HG02885 (cell line): ENCODE results near the gene PIM2.

Source experiments
- ATAC-seq: cut with Tn5 transposase; IDR thresholded peaks from one replicate; pipeline ENCODE4 v1.9.1; 2021; ENCODE audit warnings: mild to moderate bottlenecking; ENCODE audit not compliant: unreplicated experiment, poor library complexity

Gene PIM2

DNA sequence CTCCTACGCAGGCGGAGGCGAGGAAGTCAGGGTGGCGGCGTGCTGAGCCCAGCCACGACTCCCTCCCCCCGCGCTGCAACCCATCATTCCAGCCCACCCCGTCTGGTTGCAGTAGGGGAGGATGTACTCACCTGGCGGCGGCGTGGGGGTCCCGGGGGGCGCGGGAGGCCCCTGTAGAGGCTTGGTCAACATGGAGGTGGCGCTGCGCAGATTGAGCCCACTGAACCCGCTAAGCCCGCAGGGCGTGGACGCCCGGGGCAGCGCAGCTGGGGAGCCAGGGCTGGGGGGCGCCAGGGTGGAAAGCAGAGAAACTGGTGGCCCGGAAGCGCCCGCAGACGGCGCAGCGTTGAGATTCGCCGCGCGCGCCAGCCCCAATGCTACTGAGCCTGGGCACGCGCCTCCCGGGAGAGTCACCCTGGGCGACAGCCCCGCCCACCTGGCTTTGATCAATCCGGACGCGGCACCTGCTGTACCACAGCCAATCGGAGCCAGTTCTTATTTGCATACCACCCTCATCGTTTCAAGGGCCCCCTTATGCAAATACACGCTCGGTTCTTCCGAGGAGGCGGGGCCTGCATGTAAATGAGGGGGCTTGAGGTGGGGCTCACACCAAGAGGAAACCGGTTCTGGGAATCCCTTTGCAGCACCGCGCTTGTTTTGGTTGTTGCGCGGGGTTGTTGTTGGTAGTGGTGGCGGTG is at the start of gene PIM2:
PIM2 (minus strand) TSS at position 382 of the 698 bp plus-strand sequence; CDS start at position 192, 190 bp downstream.
- peak; percentile 70 for ATAC-seq

DNA sequence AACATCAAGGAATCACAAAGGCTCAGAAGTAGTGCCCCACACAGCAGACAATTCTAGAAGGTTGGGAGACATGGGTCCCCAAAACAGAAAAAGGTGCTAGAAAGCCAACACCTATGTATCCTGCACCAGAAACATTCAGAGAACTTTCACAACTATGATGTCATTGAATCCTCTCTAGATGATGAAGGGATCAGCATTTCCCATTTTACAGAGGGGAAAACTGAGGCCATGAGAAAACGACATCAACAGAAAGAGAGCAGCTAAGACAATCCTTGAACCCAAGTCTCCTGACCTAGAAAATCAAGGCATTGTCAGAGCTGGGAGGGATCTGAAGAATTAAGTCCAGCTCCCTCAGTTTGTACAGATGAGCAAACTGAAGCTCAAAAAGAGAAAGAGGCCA is 49.6 kb upstream of the PIM2 start:
- ATAC-seq, result no peak

DNA sequence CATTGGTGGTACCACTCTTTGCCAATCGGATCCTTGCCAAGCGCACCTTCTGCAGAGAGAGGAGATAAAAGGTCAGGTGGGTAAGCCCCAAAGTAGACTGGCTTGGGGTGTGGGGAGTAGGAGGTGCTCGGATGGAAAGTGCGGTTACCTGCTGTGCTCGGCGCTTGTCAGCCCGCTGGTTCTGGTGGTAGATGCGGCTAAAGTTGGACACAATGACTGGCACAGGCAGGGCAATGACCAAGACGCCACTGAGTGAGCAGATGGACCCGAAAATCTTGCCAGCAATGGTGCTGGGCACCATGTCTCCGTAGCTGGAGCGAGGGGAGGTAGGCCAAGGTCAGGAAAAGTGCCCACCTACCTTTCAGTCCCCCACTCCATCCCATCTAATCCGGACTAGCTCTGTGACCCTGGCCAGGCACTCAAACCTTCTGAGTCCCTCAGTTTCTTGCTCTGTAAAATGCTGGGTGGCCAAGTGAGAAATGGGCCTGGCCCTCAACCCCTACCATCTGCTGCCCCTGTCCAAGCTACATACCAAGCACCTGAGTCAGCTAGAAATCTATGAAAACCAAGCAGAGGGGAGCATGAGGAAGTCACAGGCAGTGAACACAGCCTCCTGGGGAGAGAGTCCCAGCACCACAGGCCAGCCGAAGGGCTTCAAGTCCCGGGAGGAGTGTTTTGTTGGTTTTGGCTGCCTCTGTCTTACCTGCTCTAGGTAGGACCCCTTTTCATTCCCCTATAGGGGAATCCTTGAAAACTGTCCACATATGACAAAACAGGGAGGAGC is 48.2 kb upstream of the PIM2 start:
- no peak for ATAC-seq

DNA sequence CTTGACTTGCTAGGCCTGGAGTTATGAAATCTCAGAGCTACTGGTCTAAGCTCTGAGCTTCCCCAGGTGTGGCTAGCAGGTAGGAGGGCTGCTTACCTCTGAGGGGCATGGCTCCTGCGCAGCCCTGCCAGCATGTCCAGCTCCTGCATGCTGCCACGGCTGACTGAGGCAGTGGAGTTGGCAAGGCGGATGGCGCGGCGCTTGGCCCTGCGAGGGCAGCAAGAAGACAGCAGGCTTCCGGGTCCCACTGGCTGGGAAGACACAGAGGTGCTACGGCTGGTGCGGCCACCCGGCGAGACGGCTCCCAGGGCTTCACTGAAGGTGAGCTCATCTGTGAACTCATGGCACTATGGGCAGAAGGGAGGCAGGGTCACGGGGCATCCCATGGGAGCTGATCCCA is 47.1 kb upstream of the PIM2 start:
- no peak for ATAC-seq

DNA sequence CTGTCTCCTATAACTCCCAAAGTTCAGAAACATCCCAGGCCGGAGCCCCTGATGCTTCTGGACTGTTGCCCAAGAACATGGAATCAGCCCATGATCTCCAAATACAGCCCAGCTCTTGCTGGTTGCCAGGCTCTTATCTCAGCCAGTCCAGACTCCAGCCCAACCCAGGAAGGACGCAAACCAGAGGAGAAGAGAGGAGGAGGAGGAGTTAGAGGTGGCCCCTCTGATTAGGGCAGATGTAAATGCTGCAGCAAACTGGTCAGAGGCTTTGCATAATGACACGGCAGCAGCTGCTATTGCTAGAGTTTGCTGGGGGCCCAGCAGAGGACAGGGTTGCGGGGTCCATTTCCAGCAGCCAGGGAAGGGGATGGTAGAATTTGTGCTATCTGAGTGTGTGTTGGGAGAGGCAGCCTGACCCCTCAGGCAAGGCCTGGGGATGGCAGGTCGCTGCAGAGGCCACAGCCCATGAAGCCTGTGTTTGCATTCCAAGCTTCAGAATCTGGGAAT is 42.8 kb upstream of the PIM2 start:
- no peak for ATAC-seq

DNA sequence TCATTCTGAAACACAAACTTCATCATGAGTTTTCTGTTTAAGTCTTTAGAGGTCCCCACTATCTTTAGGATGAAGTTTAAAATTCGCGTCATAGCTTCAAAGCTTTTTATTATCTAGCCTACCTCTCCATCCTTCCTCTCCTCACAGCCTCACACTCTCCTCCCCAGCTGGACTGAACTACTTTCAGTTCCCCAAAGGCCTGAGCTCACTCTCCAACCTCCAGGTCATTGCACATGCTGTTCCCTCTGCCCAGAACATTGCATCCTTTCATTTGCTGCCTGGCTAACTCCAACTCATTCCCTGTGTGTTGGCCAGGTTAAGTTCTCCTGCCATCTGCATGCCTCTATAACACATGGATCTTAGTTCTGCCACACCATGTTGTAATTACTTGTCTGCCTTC is 41.5 kb upstream of the PIM2 start:
- no peak for ATAC-seq

DNA sequence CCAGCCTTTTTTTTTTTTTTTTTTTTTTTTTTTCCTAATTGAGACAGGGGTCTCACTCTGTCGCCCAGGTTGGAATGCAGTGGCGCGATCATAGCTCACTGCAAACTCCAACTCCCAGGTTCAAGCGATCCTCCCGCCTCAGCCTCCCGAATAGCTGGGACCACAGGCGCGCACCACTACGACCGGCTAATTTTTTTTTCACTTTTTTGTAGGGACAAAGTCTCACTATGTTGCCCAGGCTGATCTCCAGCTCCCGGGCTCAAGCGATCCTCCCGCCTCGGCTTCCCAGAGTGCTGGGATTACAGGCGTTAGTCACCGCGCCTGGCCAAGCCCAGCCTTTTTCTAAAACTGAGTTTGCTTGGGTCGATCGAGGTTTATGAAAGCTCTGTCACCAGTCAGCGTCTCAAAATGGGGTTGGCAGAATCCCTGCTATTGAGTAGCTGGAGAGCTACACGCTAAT is 39.8 kb upstream of the PIM2 start:
- no peak for ATAC-seq

DNA sequence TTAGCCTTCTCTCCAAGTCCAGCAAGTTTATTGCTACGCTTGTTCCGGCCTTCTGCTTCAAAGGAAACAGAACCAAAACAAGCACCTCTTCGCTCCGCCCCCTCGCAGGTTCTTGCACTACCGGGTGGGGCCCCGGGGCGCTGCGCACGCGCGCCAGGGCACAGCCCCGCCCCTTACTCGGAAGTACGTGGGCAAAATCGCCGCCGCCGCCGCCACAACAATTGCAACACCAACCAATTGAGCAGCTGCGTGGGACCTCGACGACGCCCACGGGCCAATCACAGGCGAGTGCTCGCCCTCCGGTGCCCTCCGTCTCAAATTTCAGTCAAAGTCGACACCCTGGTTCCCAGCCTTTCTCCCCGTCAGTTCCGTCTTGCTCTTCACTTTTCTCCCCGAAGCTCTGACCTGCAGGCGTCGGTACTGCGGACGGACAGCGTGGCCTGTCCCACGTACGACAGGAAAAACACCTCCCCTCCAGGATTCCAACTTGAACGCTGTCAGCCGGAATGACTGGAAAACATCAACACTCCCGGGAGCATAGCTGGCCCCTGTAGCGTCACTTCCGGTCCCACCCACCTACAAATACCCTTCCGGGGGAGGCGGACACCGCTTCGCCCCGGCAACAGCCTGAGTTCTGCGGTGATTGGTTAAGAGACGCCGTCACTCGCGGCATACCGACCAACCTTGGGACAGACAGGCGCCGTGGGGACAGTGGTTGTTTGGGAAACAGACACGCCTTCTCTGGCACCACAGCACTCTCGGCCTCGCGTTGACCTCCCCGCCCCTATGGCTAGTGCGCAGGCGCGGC is 39.2 kb upstream of the PIM2 start:
- ATAC-seq, result peak; percentile 85

DNA sequence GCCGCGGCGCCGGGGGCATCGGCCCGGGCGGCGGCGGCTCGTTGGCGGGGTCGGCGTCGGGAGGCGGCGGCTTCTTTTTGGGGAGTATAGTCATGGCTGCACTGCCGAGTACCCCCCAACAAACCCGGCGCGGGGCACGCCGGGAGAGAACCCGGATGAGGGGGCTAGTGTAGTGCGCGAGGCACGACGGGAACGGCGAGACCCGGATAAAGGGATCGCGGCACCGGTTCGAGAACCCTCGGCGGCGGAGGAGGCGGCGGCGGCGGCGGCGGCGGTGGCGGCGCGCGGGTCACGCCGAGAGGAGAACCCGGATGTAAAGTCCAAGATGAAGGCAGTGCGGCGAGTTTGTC is 38.6 kb upstream of the PIM2 start, which contains the start of gene OTUD5:
OTUD5 (minus strand) TSS at position 131 of the 350 bp plus-strand sequence; CDS start at position 94, 37 bp downstream.
- peak; percentile 42 for ATAC-seq

DNA sequence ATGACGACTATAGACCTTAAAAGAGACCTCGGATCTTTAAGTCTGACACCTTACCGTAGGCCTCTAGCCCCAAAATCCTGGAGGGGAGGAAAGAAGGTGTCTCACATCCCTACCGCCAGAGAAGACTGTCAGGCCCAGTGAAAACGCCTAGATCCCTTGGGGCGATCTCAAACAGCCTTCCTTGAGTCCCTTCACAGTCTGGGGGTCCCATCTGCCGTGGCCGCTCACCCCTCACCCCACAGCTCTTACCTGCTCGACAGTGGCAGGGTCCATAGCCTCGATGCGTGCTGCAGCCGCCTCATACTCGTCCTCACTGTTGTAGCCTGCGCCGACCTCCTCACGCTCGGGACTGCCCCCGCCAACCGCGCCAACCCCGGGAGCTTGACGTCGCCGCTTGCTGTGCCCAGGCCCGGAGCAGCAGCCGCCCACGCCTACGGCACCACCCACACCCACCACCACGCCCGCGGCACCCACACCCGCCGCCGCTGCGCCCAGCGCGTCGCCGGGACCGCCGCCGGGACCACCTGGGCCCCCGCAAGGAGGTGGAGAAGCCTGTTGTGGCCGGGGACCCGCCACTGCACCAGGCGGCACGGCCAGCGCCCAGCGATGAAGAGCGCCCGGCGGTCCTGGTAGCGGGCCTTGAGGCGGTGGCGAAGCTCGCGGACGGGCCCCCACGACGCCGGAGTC is 38.0 kb upstream of the PIM2 start:
- ATAC-seq, result peak; percentile 1

DNA sequence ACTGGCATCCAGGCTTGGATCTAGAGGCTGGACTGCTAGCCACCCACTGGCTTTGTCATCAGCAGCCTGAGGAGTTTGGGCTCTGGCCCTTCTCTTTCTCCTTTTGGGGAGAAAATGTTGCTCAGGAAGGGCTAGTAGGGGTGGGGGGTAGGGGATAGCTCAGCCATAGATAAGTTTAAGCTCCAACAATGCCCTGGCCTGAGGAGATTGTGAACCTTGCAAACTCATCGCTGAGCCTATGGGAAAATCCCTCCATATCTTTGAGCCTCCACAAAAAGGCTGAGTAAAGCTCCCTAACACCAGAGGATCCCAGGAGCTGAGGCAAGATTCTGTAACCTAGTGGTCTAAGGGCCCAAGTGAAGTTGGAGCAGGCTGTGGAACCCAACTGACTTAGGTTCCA is 29.8 kb upstream of the PIM2 start:
- no peak for ATAC-seq

DNA sequence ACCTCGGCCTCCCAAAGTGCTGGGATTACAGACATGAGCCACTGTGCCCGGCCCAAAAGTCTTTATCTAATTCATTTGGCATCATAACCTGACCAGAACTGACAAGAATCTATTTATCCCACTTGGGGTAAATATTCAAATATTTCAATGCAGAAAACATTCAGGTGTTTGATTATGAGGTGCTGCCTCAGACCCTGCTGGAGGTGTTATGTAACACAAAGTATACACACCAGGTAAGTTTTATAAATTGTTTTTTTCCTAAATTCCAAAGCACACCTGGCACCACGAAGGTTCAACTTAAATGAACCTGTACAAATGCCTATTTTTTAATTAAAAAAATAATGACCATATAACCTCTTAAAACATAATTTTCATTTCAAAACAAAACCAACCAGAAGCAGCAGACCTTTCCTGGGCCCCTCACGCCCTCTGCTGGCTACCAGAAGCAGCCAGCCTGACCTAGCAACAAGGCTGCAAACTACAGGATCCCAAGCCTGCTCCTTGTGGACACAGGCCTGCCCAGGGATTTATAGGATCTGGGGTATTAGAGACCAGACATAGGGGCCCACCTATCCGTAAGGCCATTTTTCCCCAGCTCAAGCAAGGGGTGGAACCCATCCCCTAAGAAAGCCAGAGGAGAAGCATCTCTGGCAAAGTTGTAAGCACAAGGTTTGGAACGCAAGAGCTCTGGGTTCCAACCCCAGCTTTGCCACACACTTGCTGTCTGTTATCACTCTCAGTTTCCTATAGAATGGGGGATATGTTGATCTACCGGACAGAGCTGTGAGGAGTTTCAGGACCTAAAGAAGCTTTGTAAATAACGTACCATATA is 26.9 kb upstream of the PIM2 start:
- peak; percentile 66 for ATAC-seq

DNA sequence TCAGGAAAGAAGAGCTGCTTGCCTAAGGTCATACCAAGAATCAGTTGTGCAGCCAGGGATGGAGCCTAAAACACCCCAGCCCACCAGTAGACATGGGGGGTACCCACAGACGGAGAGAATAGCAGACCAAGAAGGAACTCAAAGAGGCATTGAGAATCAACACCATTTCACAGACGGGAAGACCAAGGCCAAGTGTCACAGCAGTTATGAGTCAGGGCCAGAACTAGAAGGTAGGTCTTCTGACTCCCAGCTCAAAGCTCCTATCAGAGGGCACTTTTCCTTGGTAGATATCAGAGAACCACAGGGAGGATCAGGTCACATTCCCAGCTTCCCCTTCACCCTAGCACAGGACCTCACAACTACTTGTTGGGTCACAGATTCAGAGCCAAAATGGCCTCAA is 24.1 kb upstream of the PIM2 start:
- ATAC-seq, result no peak

DNA sequence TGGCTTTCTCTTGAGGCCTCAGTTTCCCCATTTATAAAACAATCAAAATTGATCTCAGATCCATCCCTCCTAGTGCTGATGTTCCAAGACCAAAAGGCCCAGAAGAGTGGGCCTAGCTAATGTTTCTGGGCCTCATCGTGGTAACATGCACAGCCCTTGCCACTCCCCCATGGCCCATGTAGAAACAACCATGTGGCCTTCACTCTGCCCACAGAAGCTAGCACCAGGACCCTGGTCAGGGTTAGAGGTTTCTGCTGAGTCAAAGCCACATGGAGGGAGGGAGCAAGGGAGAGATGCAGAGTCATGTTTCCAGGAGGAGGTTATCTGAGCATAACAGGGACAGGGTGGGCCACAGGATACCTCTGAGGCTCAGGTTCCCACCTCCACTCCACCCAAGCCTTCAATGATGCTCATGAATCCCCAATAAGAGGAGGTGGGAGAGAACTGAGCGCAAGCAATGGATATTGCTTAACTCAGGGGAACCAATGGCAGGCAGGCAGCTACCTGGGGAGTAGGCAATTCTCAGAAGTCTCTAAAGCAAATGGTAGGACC is 21.7 kb upstream of the PIM2 start:
- no peak for ATAC-seq

DNA sequence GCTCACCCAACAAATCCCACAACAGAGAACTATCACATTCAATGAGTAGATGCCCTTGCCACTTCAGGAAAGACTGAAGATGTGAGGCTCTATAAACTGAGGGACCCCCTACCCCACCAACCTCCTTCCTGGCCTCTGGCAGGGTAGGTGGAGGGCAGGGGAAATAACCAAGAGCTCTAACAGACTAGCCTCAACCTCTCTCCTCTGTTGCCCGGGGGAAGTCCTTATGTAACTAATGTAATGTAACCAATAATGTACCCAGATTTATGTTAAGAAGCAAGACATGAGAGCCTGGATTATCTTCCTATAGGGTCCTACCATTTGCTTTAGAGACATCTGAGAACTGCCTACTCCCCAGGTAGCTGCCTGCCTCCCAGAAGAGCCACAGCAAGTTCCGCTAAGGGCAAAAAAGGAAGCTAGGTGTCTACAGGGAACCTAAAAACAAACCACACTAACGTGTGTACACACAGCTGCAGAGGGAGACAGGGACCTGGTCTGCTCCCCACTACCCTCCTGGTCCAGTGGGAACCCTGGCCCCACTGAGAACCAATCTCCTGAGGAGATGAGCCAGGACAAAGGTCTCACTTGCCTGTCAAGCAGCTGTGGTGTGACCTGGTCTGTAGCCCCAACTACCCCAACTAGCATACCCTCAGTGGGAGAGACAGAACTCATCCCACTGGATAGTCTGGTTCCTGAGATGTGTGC is 20.9 kb upstream of the PIM2 start:
- ATAC-seq, result no peak

DNA sequence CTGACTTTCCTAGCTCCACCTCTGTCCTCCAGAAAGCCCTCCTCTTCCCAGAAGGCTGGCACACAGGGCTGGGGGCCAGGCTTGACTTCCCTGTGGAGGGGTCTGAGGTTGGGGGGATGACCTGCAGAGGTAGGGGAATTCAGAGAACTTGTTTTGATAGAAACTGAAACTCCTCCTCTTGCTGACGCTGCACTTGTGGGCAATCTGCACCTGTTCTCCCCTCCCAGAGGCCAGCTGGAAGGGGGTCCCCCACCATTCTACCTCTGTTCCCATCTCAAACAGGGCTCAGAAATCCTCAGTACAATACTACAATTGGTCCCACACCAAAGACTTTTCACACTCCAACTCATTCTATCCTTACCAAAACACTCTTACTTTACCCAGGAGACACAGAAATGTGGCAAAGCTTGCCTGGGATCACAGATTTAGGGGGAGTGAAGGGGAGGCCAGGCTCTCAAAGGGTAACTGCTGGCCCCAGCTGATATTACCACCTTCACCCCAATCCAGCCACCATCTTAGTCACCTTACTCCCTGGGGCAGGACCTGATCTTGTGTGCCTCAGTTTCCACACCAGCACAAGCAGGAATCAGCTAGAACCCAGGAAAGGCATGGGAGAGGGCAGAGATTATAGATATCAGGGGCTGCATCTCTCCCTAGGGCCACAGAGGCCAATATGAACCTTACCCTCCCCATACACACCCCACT is 20.0 kb upstream of the PIM2 start:
- ATAC-seq, result peak; percentile 52

DNA sequence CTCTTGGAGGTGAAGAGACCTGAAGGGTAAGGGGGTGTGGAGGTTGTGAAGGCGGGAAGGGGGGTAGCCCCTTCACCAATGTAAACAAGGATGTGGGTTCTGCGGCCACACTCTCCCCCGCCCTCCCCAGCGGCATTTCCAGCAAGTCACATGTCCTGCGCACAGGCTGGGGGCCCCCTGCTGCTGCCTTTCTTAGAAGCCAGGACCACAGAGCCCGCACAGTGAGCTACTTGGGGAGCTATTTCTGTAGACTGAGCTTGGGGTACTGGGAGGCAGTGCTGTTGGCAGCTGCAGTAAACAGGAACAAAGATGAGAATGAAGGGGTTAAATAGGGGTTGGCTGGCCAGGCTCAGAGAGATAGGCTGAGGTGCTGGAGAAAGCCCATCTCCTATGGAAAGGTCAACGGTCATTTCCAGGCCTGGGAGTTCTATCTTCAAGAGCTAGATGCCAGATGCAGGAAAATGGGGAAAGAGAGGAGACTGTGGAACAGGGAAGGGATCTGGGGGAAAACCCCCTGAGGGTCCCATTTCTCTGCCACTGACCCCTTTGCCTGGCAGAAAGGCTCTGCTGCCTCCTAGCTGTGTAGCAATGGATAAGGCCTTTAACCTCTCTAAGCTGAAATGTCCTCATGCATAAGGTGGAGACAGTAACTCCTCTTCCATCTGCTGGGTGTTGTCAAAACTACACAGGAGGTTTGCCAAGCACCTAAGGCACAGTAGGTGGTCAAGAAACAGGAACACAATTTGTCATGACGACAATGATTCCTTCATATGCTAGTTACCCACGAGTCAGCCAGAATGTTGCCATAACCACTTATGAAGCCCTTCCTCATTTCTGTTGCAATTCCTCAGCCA is 18.5 kb upstream of the PIM2 start:
- ATAC-seq, result peak; percentile 72
